Stimulated activated CD8-positive, alpha-beta memory T cell treated with anti-CD3 and anti-CD28 coated beads, Interleukin-7, amount 100 ng/mL, for 4 hours (primary cell): ENCODE results near the gene INPP5A.
A peak's percentile ranks its signal among the peaks of the same experiment; 100 is the strongest.
"Not testable (repeated sequence)": the region's sequence is repeated elsewhere in the genome, so short reads cannot be mapped to it uniquely, and the experiment has no call there.

Source experiments
- DNase-seq, 2 donors: peaks; one replicate each; pipeline ENCODE4 v3.0.0-alpha.2; 2020; ENCODE audit warnings: low read depth in 2 of 2

The INPP5A gene

GRCh38 chr10:132678436-132679216 is 141.0 kb downstream of the INPP5A start:
- DNase-seq = no peak

- no peak for DNase-seq
Observed at GRCh38 chr10:132679217-132679595, 141.6 kb downstream of the INPP5A start.

GRCh38 chr10:132679640-132680039 is 142.1 kb downstream of the INPP5A start:
- no peak for DNase-seq

- not testable (repeated sequence) for DNase-seq
Observed at GRCh38 chr10:132680741-132681140, 143.2 kb downstream of the INPP5A start.

GRCh38 chr10:132681858-132682755 is 144.5 kb downstream of the INPP5A start:
- no peak for DNase-seq

GRCh38 chr10:132684164-132684891 is 146.7 kb downstream of the INPP5A start:
- peak in 1 of 2 donors; percentile 21 for DNase-seq

- no peak for DNase-seq
Observed at GRCh38 chr10:132685101-132685891, 147.7 kb downstream of the INPP5A start.

GRCh38 chr10:132685921-132686680 is 148.5 kb downstream of the INPP5A start:
- no peak for DNase-seq

- no peak for DNase-seq
Observed at GRCh38 chr10:132687181-132687892, 149.8 kb downstream of the INPP5A start.

GRCh38 chr10:132687893-132688579 is 150.4 kb downstream of the INPP5A start:
- DNase-seq = no peak

- no peak for DNase-seq
Observed at GRCh38 chr10:132688580-132689420, 151.2 kb downstream of the INPP5A start.

- DNase-seq = no peak
Observed at GRCh38 chr10:132689721-132690360, 152.3 kb downstream of the INPP5A start.

GRCh38 chr10:132690401-132690800 is 152.8 kb downstream of the INPP5A start:
- DNase-seq = no peak

- no peak for DNase-seq
Observed at GRCh38 chr10:132690821-132691610, 153.4 kb downstream of the INPP5A start.

- no peak for DNase-seq
Observed at GRCh38 chr10:132691711-132692153, 154.1 kb downstream of the INPP5A start.

- DNase-seq = no peak
Observed at GRCh38 chr10:132692311-132692710, 154.7 kb downstream of the INPP5A start.

GRCh38 chr10:132693676-132694075 is 156.1 kb downstream of the INPP5A start:
- no peak for DNase-seq
